HG02870 (cell line): Measurements from ENCODE around the gene NAMPT.
"Not testable (repeated sequence)": the region's sequence is repeated elsewhere in the genome, so short reads cannot be mapped to it uniquely, and the experiment has no call there.

Source experiments
- ATAC-seq: cut with Tn5 transposase; IDR thresholded peaks from one replicate; pipeline ENCODE4 v1.9.1; 2021; ENCODE audit warnings: mild to moderate bottlenecking, moderate library complexity; ENCODE audit not compliant: unreplicated experiment

Gene NAMPT

DNA sequence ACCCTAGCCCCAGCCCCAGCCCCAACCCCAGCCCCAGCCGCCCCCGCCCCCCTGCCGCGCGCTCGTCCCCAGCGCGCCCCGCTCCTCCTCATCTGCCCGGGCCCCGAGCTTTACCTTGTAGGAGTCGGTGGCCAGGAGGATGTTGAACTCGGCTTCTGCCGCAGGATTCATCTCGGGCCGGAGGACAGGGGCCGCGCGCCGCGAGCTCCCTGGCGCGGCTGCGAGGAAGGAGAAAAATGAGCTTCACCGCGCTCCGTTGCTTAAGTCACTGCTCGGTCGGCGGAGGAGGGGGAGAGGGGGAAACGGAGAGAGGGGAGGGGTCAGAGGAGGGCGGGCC, at the start of gene NAMPT:
Gene NAMPT (minus strand): TSS at position 270 of the 337 bp plus-strand sequence. CDS start 99 bp downstream, at position 171.
- no peak for ATAC-seq

DNA sequence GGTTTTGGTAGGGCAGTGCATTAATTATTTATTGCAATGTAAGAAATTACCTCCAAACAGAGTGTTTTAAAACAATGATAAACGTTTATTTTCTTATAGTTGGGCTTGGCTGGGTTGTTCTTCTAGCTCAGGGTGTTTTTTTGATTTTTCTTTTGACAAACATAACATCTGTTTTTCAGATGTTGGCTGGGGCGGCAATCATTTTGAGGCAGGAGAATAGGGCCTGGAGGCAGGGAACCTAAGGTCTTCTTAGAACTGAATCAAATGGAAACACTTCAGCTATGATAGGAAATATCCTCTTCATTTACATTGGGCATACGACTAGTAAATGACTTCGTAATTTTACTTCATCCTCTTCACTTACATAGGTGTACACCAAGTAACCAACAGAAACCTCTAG, 47.4 kb upstream of the NAMPT start:
- no peak for ATAC-seq

- ATAC-seq: no peak
These were observed 46.8 kb upstream of the NAMPT start for GRCh38 chr7:106331441-106332175.

- no peak for ATAC-seq
These were observed 45.4 kb upstream of the NAMPT start for GRCh38 chr7:106329971-106330733.

GRCh38 chr7:106329408-106329807, 44.6 kb upstream of the NAMPT start:
- ATAC-seq: no peak

DNA sequence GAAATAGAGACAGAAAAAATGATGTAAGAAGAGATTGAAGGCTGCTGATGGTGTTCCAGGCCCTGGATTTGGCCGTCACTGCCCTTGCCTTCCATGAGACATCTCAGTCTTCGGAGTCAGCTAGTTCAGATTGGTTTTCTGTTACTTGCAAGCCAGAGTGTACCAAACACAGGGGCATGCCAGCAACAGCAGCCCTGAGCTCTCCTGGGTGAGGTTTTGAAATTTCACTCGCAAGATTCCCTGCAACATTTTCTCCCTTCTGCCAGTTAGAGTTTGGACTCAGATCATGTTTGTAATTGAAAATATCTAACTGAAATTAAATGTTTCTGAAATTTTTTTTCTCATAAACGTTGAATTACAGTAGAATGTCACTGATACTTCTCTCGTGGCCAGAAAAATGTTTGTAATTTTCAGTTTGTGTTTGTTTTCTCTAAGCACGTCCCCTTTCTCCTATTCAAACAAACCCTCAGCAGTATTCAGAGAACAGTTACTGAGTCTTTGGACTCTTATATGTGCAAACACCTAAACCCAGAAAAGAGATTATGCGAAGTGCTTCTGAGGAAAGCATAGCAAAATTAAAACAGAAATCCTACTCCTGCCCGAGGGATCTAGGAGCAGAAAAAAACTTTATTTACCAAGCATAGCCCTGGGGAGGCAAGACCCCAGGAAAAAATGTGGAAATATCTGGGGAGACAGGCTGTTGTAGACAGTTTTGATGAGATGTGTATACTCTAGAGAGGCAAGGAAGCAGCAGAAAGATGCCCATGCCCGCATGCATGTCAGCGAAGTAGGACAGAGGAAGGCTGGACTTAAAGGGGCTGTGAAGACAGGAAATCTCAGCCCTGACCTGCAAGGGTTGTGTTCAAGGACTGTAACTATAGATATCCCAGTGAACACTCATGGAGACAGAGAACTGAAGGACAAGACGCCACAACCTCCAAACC, 43.0 kb upstream of the NAMPT start:
- no peak for ATAC-seq

GRCh38 chr7:106326594-106327537, 42.1 kb upstream of the NAMPT start:
- no peak for ATAC-seq

GRCh38 chr7:106324509-106324908, 39.7 kb upstream of the NAMPT start:
- not testable (repeated sequence) for ATAC-seq

- not testable (repeated sequence) for ATAC-seq
These were observed 35.5 kb upstream of the NAMPT start for GRCh38 chr7:106320254-106320770.

- no peak for ATAC-seq
These were observed 33.7 kb upstream of the NAMPT start for GRCh38 chr7:106318482-106318881.

DNA sequence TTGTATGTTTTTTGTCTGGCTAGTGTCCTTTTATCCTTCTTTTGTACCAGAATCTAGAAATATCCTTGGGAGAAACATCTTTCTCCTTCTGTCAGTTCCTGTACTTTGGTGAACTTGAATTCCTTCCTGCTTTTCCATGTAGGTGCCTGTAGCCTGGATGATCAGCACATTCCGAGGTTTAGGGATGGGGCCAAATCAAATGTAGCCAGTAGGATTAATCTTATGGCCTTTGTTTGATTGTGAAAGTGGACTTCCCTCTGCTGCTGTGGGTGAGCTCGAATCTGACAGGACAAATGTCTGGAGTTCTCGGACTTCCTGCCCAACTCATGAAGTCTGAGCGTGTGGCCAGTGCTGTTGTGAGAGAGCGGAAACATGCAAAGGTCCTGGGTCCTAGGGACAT, 33.2 kb upstream of the NAMPT start:
- ATAC-seq: no peak

DNA sequence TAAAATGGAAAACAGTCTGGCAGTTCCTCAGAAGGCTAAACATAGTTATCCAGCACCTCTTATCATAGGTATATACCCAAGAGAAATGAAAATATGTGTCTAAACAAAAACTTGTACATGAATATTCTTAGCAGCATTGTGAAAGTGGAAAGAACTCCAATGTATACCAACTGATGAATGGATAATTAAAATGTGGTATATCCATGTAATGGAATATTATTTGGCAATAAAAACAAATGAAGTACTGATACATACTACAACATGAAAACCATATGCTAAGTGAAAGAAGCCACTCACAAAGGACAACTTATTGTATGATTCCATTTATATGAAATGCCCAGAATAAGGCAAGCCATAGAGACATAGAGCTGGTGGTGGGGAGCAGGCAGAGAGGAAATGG, 32.2 kb upstream of the NAMPT start:
- no peak for ATAC-seq

DNA sequence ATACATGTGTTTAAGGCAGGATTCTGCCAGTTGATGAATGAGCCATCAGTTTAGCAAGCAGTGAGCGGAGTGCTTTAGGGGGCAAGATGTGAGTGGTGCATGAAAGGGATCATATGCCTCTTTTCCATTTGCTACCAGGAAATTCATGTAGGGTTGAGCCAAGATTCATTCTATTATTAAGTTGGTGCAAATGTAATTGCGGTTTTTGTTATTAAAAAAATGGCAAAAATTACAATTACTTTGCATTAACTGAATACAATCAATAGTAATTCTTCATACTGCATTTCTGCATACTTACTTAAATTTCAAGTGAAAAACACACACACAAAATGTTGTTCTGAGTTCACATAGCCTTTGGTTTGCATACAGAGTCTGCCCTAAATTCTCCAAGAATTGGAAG, 30.1 kb upstream of the NAMPT start:
- ATAC-seq: no peak

DNA sequence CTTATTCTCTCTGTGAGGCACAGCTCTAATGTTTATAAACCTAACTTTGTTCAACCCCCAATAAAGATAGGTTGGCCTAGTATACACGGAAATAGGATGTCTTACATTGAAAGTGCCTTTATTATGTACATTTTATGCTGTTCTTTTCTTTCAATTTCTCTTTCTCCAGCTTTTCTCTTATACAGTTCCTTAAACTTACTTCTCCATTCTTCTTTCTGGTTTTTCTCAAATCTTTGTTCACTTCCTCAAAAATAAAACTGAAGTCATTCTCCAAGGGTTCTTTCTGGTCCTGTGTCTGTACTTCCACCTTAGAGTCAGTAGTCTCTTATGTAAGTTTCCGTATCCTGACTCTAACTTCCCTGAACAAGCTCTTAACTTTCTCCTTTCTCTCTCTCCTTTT, 29.2 kb upstream of the NAMPT start:
- no peak for ATAC-seq

- ATAC-seq: peak; percentile 51
These were observed 28.7 kb upstream of the NAMPT start for GRCh38 chr7:106313456-106313901.

DNA sequence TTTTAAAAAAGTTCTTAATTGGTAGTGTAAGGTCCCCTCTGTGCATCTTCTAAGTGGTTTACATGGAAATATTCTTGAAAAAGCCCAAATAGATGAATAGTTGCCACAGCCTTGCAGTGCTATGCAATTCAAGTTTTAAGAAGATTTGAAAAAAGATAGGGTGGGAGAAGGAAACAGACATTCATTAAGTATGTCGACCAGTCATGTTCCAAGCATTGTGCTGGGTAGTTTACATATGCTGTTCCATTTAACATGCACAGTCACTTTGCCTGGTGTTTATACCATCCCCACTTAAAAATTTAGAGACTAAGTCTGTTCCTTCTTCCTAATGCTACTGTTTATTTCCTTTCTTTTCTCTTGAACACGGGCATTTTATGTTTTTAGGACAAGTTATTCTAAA, 28.1 kb upstream of the NAMPT start:
- no peak for ATAC-seq

DNA sequence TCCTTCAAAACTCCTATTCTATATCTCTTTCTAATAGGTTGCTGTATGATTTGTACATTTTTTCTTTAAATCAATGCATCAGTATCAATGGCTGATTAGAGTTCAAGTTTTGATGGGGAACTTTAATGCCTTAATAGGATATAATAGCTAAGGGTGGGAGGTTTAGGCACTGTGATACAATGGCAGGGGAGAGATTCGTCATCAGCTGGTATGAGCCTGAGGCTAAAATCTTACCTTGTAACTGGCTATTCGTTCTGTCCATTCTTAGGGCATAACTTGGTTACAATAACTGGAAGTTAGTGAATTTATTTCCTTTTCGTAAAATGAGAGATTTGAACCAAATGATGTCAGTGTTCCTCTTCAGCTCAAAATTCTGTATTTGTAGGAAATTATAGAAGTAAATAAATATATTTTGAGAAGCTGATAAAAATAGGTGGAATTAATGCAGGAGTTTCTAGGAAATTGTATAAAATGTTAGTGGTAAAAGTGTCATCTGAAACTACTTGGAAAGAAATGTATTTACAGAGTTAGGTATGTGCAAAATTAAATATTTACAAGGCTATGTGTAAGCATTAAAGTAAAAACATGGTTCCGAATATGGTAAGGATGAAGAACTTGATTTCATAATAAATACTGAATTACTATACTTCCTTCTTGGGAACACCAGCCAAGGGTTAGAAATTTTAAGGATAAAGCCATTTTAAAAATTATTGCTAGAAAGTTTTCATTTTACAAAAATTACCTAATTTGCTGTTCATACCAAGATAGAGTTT, 27.5 kb upstream of the NAMPT start:
- ATAC-seq: no peak

DNA sequence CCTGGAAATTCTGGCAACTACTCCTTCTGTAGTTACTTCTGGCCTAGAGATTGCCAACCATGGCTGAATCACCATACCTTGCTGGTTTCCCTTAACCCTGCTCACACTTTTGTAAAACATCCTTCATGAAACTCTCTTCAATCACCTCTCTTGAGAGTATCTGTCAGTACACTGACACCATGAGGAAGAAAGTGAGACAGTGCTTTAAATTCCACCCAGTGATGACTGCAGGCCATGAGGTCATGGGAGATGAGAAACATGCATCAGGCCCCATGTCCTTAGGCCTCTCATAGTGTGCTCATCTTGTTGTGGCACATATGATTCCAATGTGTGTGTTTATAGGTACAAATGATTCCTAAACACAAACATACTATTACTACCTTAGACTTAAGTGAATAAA, 24.6 kb upstream of the NAMPT start:
- ATAC-seq: no peak

DNA sequence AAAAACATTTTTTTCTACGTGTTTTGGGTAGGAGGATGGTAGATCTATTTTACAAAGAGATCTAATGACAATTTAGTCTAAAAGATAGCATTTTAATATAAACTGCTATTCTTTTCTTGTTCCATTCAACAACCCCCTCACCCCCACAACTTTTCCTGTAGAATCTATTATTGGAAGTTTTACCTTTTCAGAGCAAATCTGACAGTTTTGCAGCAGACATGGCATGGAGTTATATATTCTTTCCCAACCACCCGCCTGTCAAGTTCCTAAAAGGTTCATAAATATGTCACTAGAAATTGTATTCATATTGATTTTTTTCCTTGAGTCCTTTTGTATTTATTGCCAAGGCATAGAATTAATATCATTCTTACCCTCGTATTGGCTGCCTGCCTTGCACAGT, 21.5 kb upstream of the NAMPT start:
- no peak for ATAC-seq
